ENCODE data around the gene FFAR4. TPM values are rescaled to one million over a fixed set of nuclear protein-coding genes. Genes with fewer than 3 reads are reported as not detected.

FFAR4 gene
- total and polyA plus RNA-seq, 2 donors (not counting 3 experiments of a cell fraction or from before 2014, with no cell fraction given), result not detected

- Histone ChIP-seq H3K9me1 (replicated peaks; ENCODE audit: control insufficient read depth, extremely low read depth, insufficient read depth, low read length) (no peaks in the 10 kb centered on the region), H3K4me2 (ENCODE audit: insufficient read depth, low read length) (no peak overlapping the region), H3K27me3 (ENCODE audit: control insufficient read depth in 2 of 2, insufficient read depth in 2 of 2, low read length in 2 of 2) (peaks cover 7 to 13% of the 10 kb centered on the region in 2 experiments), H3K9ac (replicated peaks; ENCODE audit: extremely low read depth, insufficient read depth, low read length) (no peak overlapping the region), H3K9me3 (replicated peaks; ENCODE audit: control insufficient read depth, insufficient read depth, low read length) (no peaks in the 10 kb centered on the region), H3K79me2 (ENCODE audit: control insufficient read depth, insufficient read depth, low read length) (no peaks in the 10 kb centered on the region), H3K27ac (ENCODE audit: insufficient read depth, low read depth, low read length) (no peak overlapping the region), H2AFZ (ENCODE audit: low read depth, low read length) (no peak overlapping the region), H3K4me3 (replicated peaks in 1 of 3; ENCODE audit: insufficient read depth in 1 of 3, low read depth in 1 of 3, low read length in 3 of 3) (no peak overlapping the region), H3K4me1 (ENCODE audit: control insufficient read depth, extremely low read depth, insufficient read depth, low read length) (no peaks in the 10 kb centered on the region), H4K20me1 (replicated peaks; ENCODE audit: control insufficient read depth, extremely low read depth, insufficient read depth, low read length) (no peaks in the 10 kb centered on the region), H3K36me3 (ENCODE audit: control insufficient read depth in 2 of 2, extremely low read depth in 1 of 2, insufficient read depth in 2 of 2, low read length in 2 of 2) (no peaks in the 10 kb centered on the region)
- TF ChIP-seq CTCF (IDR thresholded peaks at IDR 0.05; ENCODE audit: extremely low read depth in 1 of 2, insufficient read depth in 1 of 2, low read depth in 1 of 2, low read length in 2 of 2) (no peak), POLR2AphosphoS5 (IDR thresholded peaks at IDR 0.05; ENCODE audit: insufficient read depth, low read depth, low read length) (no peak), POLR2A (IDR thresholded peaks at IDR 0.05; ENCODE audit: low read depth, low read length) (no peak), JUN (IDR thresholded peaks at IDR 0.05; ENCODE audit: borderline replicate concordance, insufficient read depth, insufficient read length, low read depth) (no peak), MAX (IDR thresholded peaks at IDR 0.05; ENCODE audit: insufficient read depth, insufficient read length) (no peak), EZH2 (IDR thresholded peaks at IDR 0.05; ENCODE audit: borderline replicate concordance, low read depth, low read length, severe bottlenecking) (no peak), GATA2 (IDR thresholded peaks at IDR 0.05; ENCODE audit: insufficient read depth, insufficient read length, low read depth, low read length) (no peak), FOS (IDR thresholded peaks at IDR 0.05; ENCODE audit: borderline replicate concordance, insufficient read depth, low read length) (no peak), MYC (IDR thresholded peaks at IDR 0.05; ENCODE audit: low read depth, low read length) (no peak)
- FAIRE-seq (no peak), DNase-seq (ENCODE audit: low read depth, low spot score) (no peak)
- intact Hi-C loops (cut with micrococcal nuclease), result no loop called here
- ChIA-PET POLR2A (no interaction called here), CTCF (no interaction called here)
- dilution Hi-C loops (cut with MboI; ENCODE audit: extremely low pct_ligation_motif_present, low sequenced_read_pairs), result no loop called here
- no TSS peak for BruUV-seq (replicated peaks)
Measured at GRCh38 chr10:93622942-93623341, 56.5 kb downstream of the FFAR4 start.
